ENCODE measurements around the gene KCTD15. TPM values are rescaled to one million over a fixed set of nuclear protein-coding genes. Genes with fewer than 3 reads are reported as not detected.

Gene KCTD15
- total and polyA plus RNA-seq, 8 donors = 21.8 to 78.1 (median 57.2) TPM

DNA sequence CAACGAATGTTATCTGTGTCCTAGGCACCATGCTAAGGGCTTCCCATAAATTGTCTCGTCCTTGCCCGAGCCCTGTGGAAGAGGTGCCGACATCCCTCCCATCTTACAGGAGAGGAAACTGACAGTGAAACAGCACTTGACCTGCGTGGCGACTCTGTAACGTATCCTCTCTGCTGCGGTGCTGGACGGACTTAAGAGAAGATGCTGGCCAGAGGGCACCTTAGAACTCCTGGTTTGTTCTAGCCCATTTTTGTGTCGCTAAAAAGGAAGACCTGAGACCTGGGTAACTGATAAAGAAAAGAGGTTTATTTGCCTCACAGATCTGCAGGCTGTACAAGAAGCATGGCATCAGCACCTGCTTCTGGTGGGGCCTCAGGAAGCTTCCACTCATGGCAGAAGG, 68.6 kb downstream of the KCTD15 start:
- no peak overlapping the region for H3K4me3 ChIP-seq
- no peak for TF ChIP-seq CTCF (IDR thresholded peaks at IDR 0.05)
- H3K9me3 ChIP-seq = no peaks in the 10 kb centered on the region
- no peak overlapping the region for H3K27ac ChIP-seq
- H3K27me3 ChIP-seq = peaks cover 0 to 12% of the 10 kb centered on the region in 2 donors
- intact Hi-C loops (cut with DNase I) = no loop called here
- no peak for ATAC-seq
- peaks cover 0 to 9% of the 10 kb centered on the region in 2 donors for H3K4me1 ChIP-seq
- H3K36me3 ChIP-seq = no peaks in the 10 kb centered on the region
- DNase-seq = no peak

Other genes starting within 250 kb of the KCTD15 start
- under 1 TPM; 0.24 to 0.47 TPM for gene CHST8, start 174.9 kb upstream of the KCTD15 start, total RNA-seq
- not detected for gene CHST8, start 174.9 kb upstream of the KCTD15 start, polyA plus RNA-seq (ENCODE audit: insufficient read length in 6 of 6)

Measured in left lung (tissue), 10 donors.